Erythroblast (primary cell): Measurements from ENCODE around the gene FUT8.

Experiments used
- GATA1 ChIP-seq: IDR thresholded peaks from 2 replicates; pipeline ENCODE4 v1.6.1; 2011; ENCODE audit warnings: low read depth, mild to moderate bottlenecking, control low read depth, low read length, moderate library complexity
- POLR2A ChIP-seq: IDR thresholded peaks from 2 replicates; pipeline ENCODE4 v1.6.1; 2011; ENCODE audit warnings: mild to moderate bottlenecking, low read length

GRCh38 chr14:65502676-65503124 lies 90.2 kb downstream of the FUT8 start:
- TF ChIP-seq POLR2A (no peak), GATA1 (no peak)
